Liver (tissue), 3 donors: ENCODE measurements around the gene ZFP37.

ENCODE experiments used
- CTCF ChIP-seq: fragments of 150-350 bp; IDR thresholded peaks from 2 replicates; pipeline ENCODE4 v1.5.1; 2017; ENCODE audit warnings: improper control_type of control experiment, low read depth, low read length; ENCODE audit not compliant: missing input control
- HNF4A ChIP-seq, 2 donors: conservative IDR thresholded peaks; 2 replicates each; pipeline ENCODE4 v1.6.1; 2016; ENCODE audit warnings: antibody characterized with exemption in 2 of 2, mild to moderate bottlenecking in 2 of 2
- MAX ChIP-seq: IDR thresholded peaks from 2 replicates; pipeline ENCODE4 v1.6.1; 2016; ENCODE audit warnings: antibody characterized with exemption
- RAD21 ChIP-seq, 2 donors: IDR thresholded peaks; 2 replicates each; pipeline ENCODE4 v1.6.1; 2016; ENCODE audit warnings: antibody characterized with exemption in 2 of 2, mild to moderate bottlenecking in 2 of 2
- YY1 ChIP-seq: IDR thresholded peaks from 2 replicates; pipeline ENCODE4 v1.6.1; 2016; ENCODE audit warnings: antibody characterized with exemption, mild to moderate bottlenecking
- donor health status: healthy.
- donor health status: healthy.

GRCh38 chr9:113042884-113043657, 13.5 kb downstream of the ZFP37 start:
- TF ChIP-seq YY1, result no peak
- no peak for TF ChIP-seq CTCF
- no peak for TF ChIP-seq HNF4A (conservative IDR thresholded peaks at IDR 0.05)
- no peak for TF ChIP-seq RAD21 (IDR thresholded peaks at IDR 0.05)
- TF ChIP-seq MAX, result no peak
